Mesendoderm (in vitro differentiated cells): ENCODE results near the gene DYNLL2.
"Not testable (repeated sequence)": the region's sequence is repeated elsewhere in the genome, so short reads cannot be mapped to it uniquely, and the experiment has no call there.

Experiments used
- DNase-seq: peaks from one replicate; pipeline ENCODE4 v3.0.0; 2013
- H2AK5ac ChIP-seq: 2 replicates; pipeline ENCODE4 v1.6.1; 2013; ENCODE audit warnings: low read length, inconsistent platforms
- H2BK120ac ChIP-seq: 2 replicates; pipeline ENCODE4 v1.6.1; 2013; ENCODE audit warnings: low read depth, mild to moderate bottlenecking, low read length, moderate library complexity, mixed read lengths
- H2BK15ac ChIP-seq: replicated peaks from 2 replicates; pipeline ENCODE4 v1.6.1; 2013; ENCODE audit warnings: low read depth, mild to moderate bottlenecking, moderate library complexity
- H2BK5ac ChIP-seq: 2 replicates; pipeline ENCODE4 v1.6.1; 2013; ENCODE audit warnings: low read length, inconsistent platforms
- H3K18ac ChIP-seq: 2 replicates; pipeline ENCODE4 v1.6.1; 2013; ENCODE audit warnings: mild to moderate bottlenecking, low read length, mixed read lengths
- H3K23ac ChIP-seq: one replicate; pipeline ENCODE4 v1.6.1; 2013; ENCODE audit warnings: low read length
- H3K27ac ChIP-seq: 2 replicates; pipeline ENCODE4 v1.5.1; 2013; ENCODE audit warnings: low read depth, mild to moderate bottlenecking, inconsistent platforms, low read length, moderate library complexity
- H3K27me3 ChIP-seq: 2 replicates; pipeline ENCODE4 v1.6.1; 2013; ENCODE audit warnings: low read length, control low read depth, mild to moderate bottlenecking, inconsistent platforms; ENCODE audit not compliant: insufficient read depth, poor library complexity
- H3K36me3 ChIP-seq: 2 replicates; pipeline ENCODE4 v1.6.1; 2013; ENCODE audit warnings: low read length, inconsistent platforms; ENCODE audit not compliant: control insufficient read depth, insufficient read depth
- H3K4ac ChIP-seq: one replicate; pipeline ENCODE4 v1.6.1; 2013; ENCODE audit warnings: low read depth, mild to moderate bottlenecking, low read length, moderate library complexity
- H3K4me1 ChIP-seq: 2 replicates; pipeline ENCODE4 v1.6.1; 2013; ENCODE audit warnings: low read depth, low read length, inconsistent platforms; ENCODE audit not compliant: control insufficient read depth
- H3K4me2 ChIP-seq: 2 replicates; pipeline ENCODE4 v1.6.1; 2013; ENCODE audit warnings: low read length
- H3K4me3 ChIP-seq: 2 replicates; pipeline ENCODE4 v1.5.1; 2013; ENCODE audit warnings: mild to moderate bottlenecking, low read length
- H3K56ac ChIP-seq: one replicate; pipeline ENCODE4 v1.6.1; 2013; ENCODE audit warnings: low read length
- H3K79me1 ChIP-seq: 2 replicates; pipeline ENCODE4 v1.6.1; 2013; ENCODE audit warnings: low read length, inconsistent platforms
- H3K79me2 ChIP-seq: 2 replicates; pipeline ENCODE4 v1.6.1; 2013; ENCODE audit warnings: mild to moderate bottlenecking, low read length; ENCODE audit not compliant: control insufficient read depth, insufficient read depth
- H3K9ac ChIP-seq: 2 replicates; pipeline ENCODE4 v1.6.1; 2013; ENCODE audit warnings: low read length, inconsistent platforms
- H4K5ac ChIP-seq: one replicate; pipeline ENCODE4 v1.6.1; 2013; ENCODE audit warnings: low read length
- H4K8ac ChIP-seq: one replicate; pipeline ENCODE4 v1.6.1; 2013; ENCODE audit warnings: low read depth, mild to moderate bottlenecking, control low read depth, low read length, moderate library complexity
- WGBS: extraction: QIAGEN DNeasy Blood & Tissue Kit; methylation state at CpG from one replicate; pipeline ENCODE4 v1.1.7; 2013; ENCODE audit warnings: low lambda C conversion rate, missing lambda C conversion rate; ENCODE audit not compliant: insufficient coverage; ENCODE audit errors: extremely low coverage; 5-methylcytosine and 5-hydroxymethylcytosine counted together

Gene DYNLL2

DNA sequence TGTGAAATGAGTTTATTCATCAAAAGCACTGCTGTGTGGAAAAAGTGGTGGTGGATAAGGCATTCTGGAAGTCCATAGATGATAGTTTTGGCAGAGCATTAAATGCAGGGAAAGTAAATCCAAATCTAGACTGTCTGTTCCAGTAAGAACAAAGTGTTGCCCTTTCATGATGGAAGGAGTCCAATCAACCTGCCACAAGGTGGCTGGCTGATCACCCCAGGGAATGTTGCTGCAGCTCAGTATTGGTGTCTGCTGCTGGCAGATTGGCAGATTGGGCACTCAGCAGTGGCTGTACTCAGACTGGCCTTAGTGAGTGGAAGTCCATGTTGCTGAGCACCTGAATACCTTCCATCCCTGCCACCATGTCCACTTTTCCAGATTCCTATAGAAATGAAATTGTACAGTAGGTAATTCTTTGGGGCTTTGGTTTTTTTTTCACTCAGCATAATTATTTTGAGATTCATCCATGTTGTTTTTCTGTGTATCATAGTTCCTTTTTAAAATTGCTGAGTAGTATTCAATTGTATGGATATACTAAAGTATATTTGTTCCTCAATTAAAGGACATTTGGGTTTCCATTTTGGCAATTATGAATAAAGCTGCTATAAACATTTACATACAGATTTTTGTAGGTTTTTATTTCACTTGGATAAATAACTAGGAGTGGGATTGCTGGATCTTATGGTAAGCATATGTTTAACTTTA, 14.3 kb downstream of the DYNLL2 start:
- Histone ChIP-seq H3K56ac (no peak overlapping the region), H2BK5ac (no peak overlapping the region), H2AK5ac (no peak overlapping the region), H2BK120ac (no peak overlapping the region), H3K4me2 (no peak overlapping the region), H3K79me1 (peaks cover 4% of the 10 kb centered on the region), H3K36me3 (peaks cover 4% of the 10 kb centered on the region), H4K5ac (no peak overlapping the region), H3K23ac (no peak overlapping the region), H3K27me3 (no peaks in the 10 kb centered on the region), H3K79me2 (no peaks in the 10 kb centered on the region), H3K27ac (no peak overlapping the region), H2BK15ac (no peak overlapping the region), H3K4ac (no peak overlapping the region), H3K4me1 (no peaks in the 10 kb centered on the region), H4K8ac (no peak overlapping the region), H3K18ac (no peak overlapping the region), H3K4me3 (no peak overlapping the region), H3K9ac (no peak overlapping the region)
- DNase-seq = no peak

DNA sequence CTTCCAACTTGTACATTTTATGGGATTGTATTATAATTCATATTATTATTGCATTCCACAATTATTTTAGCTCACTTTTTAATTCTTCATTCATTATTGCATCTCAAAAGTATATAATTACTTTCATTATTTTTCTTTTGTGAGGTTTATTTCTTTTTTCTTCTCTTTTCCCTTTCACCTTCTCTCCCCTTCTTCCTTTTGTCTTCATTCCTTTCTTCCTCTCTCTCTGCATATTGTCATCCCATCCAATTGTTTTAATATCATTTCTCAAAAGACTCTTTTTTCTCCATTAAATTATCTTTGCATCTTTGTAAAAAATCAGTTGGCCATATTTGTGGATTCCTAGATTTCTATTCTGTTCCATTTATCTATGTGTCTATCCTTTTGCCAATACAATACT, 17.3 kb downstream of the DYNLL2 start:
- H2BK15ac ChIP-seq = no peak overlapping the region
- H2BK5ac ChIP-seq = no peak overlapping the region
- H3K4me3 ChIP-seq = no peak overlapping the region
- no peak overlapping the region for H2AK5ac ChIP-seq
- H3K9ac ChIP-seq = no peak overlapping the region
- H2BK120ac ChIP-seq = no peak overlapping the region
- no peaks in the 10 kb centered on the region for H3K79me2 ChIP-seq
- no peak overlapping the region for H3K4me2 ChIP-seq
- no peaks in the 10 kb centered on the region for H3K4me1 ChIP-seq
- no peaks in the 10 kb centered on the region for H3K79me1 ChIP-seq
- H3K23ac ChIP-seq = no peak overlapping the region
- H3K4ac ChIP-seq = no peak overlapping the region
- DNase-seq = no peak
- no peak overlapping the region for H3K18ac ChIP-seq
- H3K36me3 ChIP-seq = no peaks in the 10 kb centered on the region
- H3K27ac ChIP-seq = no peak overlapping the region
- H3K27me3 ChIP-seq = no peaks in the 10 kb centered on the region
- no peak overlapping the region for H3K56ac ChIP-seq
- H4K8ac ChIP-seq = no peak overlapping the region
- no peak overlapping the region for H4K5ac ChIP-seq

DNA sequence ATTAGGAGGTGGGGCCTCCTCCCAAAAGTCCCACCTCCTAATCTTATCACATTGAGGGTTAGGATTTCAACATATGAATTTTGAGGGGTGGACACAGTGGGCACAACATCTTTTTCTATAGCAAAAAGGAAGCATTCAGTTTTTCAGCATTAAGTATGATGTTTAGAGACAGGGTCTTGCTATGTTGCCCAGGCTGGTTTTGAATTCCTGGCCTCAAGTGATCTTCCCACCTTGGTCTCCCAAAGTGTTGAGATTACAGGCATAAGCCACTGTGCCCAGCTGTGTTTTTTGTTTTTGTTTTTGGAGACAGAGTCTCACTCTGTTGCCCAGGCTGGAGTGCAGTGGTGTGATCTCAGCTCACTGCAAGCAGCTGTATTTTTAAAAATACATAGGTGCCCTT, 18.7 kb downstream of the DYNLL2 start:
- H3K27me3 ChIP-seq, H2BK15ac ChIP-seq, H3K56ac ChIP-seq, H4K8ac ChIP-seq, H3K36me3 ChIP-seq, H2BK120ac ChIP-seq, H3K79me2 ChIP-seq, H3K27ac ChIP-seq, DNase-seq, H2BK5ac ChIP-seq, H3K4me1 ChIP-seq, H3K23ac ChIP-seq, H4K5ac ChIP-seq, H3K4ac ChIP-seq, H2AK5ac ChIP-seq, H3K79me1 ChIP-seq, H3K4me3 ChIP-seq, H3K4me2 ChIP-seq, H3K9ac ChIP-seq, H3K18ac ChIP-seq: not testable (repeated sequence)

DNA sequence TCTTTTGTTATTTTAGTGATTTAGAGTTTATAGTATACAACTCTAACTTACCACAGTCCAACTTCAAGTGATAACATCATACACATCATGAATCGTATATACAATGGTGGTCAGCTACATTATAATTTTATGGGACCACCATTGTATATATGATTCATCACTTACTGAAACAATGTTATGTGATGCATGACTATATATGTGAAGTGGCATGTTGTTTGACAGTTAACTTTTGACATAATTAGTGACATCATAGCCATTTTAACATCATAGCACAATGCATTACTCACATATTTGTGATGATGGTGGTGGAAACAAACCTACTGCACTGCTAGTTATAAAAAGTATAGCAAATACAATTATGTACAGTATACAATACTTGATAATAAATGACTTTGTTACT, 21.9 kb downstream of the DYNLL2 start:
- Histone ChIP-seq H3K36me3 (no peaks in the 10 kb centered on the region), H3K9ac (no peak overlapping the region), H3K27ac (no peak overlapping the region), H4K5ac (no peak overlapping the region), H2BK5ac (no peak overlapping the region), H2BK120ac (no peak overlapping the region), H3K79me1 (no peaks in the 10 kb centered on the region), H3K27me3 (no peaks in the 10 kb centered on the region), H3K23ac (no peak overlapping the region), H3K79me2 (no peaks in the 10 kb centered on the region), H3K4me1 (no peaks in the 10 kb centered on the region), H3K4me2 (no peak overlapping the region), H3K4ac (no peak overlapping the region), H3K56ac (no peak overlapping the region), H2AK5ac (no peak overlapping the region), H2BK15ac (no peak overlapping the region), H3K18ac (no peak overlapping the region), H4K8ac (no peak overlapping the region), H3K4me3 (no peak overlapping the region)
- WGBS = no CpG with 5 or more reads among the region's 1 CpG
- no peak for DNase-seq

DNA sequence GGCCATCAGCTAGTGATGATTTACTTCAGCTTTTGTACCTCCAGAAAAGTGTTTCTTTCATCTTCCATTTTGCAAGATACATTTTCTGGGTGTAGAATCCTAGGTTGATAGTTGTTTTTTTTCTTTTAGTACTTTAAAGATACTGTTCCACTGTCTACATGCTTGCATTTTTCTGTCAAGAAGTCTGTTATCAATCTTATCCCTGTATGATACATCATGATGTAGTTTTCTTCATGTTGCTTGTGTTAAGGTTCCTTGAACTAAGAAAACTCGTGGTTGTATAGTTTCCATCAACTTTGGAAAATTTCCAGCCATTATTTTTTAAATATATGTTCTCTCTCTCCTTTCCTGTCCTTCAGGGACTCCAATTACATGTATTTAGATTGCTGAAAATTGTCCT, 24.1 kb downstream of the DYNLL2 start:
- H3K4me2 ChIP-seq = no peak overlapping the region
- H4K8ac ChIP-seq = no peak overlapping the region
- H2BK15ac ChIP-seq = no peak overlapping the region
- no peak for DNase-seq
- no peaks in the 10 kb centered on the region for H3K27me3 ChIP-seq
- H2AK5ac ChIP-seq = no peak overlapping the region
- no peaks in the 10 kb centered on the region for H3K79me2 ChIP-seq
- no peak overlapping the region for H3K27ac ChIP-seq
- no peak overlapping the region for H3K9ac ChIP-seq
- no CpG with 5 or more reads among the region's 1 CpG for WGBS
- H3K23ac ChIP-seq = no peak overlapping the region
- H2BK5ac ChIP-seq = no peak overlapping the region
- no peak overlapping the region for H2BK120ac ChIP-seq
- H4K5ac ChIP-seq = no peak overlapping the region
- H3K36me3 ChIP-seq = no peaks in the 10 kb centered on the region
- H3K79me1 ChIP-seq = no peaks in the 10 kb centered on the region
- H3K18ac ChIP-seq = no peak overlapping the region
- H3K4me3 ChIP-seq = no peak overlapping the region
- H3K56ac ChIP-seq = no peak overlapping the region
- H3K4me1 ChIP-seq = no peaks in the 10 kb centered on the region
- H3K4ac ChIP-seq = no peak overlapping the region

DNA sequence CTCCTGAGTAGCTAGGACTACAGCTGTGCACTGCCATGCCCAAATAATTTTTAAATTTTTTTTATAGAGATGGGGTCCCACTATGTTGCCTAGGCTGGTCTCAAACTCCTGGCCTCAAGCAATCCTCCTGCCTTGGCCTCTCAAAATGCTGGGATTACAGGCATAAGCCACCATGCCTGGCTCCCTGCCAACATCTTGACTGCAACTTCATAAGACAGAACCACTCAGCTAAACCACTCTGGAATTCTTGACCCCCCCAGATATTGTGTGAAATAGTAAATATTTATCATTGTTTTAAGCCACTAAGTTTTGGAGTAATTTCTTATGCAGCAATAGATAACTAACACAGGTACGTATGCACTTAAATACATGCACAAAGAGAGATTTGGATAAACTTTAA, 26.0 kb downstream of the DYNLL2 start:
- no peak overlapping the region for H4K5ac ChIP-seq
- H3K18ac ChIP-seq = no peak overlapping the region
- H2AK5ac ChIP-seq = no peak overlapping the region
- no peak overlapping the region for H2BK15ac ChIP-seq
- no peak overlapping the region for H3K56ac ChIP-seq
- H3K27me3 ChIP-seq = no peaks in the 10 kb centered on the region
- no peak overlapping the region for H3K4me2 ChIP-seq
- no peaks in the 10 kb centered on the region for H3K4me1 ChIP-seq
- whole genome bisulfite sequencing = no CpG with 5 or more reads among the region's 1 CpG
- no peaks in the 10 kb centered on the region for H3K79me2 ChIP-seq
- no peak overlapping the region for H2BK120ac ChIP-seq
- H4K8ac ChIP-seq = no peak overlapping the region
- no peaks in the 10 kb centered on the region for H3K79me1 ChIP-seq
- no peak overlapping the region for H3K27ac ChIP-seq
- H2BK5ac ChIP-seq = no peak overlapping the region
- no peaks in the 10 kb centered on the region for H3K36me3 ChIP-seq
- no peak for DNase-seq
- H3K4ac ChIP-seq = no peak overlapping the region
- H3K23ac ChIP-seq = no peak overlapping the region
- H3K9ac ChIP-seq = no peak overlapping the region
- H3K4me3 ChIP-seq = no peak overlapping the region
